ENCODE results near the gene RNF125.

The RNF125 gene

GRCh38 chr18:32091724-32092421 is 73.2 kb downstream of the RNF125 start, which contains the start of gene RNF138:
TSS of gene RNF138 (plus strand) at chr18:32091874. CDS start at chr18:32092777, 903 bp downstream.
- DNase-seq, result peak; percentile 94

DNA sequence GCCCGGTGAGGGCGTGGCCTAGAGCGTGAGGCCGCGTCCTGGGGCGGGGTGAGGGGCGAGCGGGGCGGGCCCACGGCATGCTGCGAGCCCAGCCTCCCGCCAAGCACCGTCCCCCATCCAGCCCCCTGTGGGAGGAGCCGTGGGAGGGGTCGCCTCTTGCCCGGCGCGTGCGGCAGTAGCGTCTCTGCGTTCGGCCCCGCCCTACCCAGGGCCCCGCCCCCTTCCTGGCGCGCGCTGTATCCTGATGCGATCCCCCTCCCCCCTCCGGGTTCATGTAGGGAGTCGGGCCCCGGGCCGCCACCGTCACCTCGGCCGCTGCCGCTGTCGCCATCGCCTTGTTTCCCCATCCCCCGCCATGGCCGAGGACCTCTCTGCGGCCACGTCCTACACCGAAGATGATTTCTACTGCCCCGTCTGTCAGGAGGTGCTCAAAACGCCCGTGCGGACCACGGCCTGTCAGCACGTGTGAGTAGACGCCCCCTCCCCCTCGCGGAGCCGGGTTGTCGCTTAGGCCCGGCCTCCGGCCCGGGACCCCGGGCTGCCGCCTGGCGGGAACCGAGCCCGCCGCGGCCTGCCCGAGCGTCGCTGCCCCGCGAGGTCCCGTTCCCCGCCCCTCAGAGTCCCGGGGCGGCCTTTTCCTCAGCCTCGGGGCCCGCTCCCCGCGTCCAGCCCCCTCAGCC is 73.9 kb downstream of the RNF125 start:
- DNase-seq, result peak; percentile 99

DNA sequence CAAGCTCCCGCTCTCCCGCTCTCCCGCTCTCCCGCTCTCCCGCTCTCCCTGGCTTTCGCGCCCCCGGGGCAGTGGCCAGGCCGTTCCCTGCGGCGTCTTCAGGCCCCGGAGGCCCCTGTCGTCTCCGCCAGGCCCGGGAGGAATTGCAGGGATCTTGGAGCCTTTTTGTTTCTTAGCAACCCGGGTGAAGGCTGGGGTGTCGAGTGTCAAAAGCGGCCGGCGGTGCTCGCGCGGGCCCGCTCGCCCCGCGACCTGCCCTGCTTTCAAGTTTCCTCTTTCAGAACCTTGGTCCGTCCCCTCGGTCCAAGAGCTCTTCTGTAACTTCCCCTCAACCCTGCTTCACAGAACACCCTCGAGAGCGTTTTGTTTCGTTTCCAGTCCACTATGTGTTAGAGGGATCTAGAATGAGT is 74.5 kb downstream of the RNF125 start:
- DNase-seq, result peak; percentile 84

GRCh38 chr18:32093523-32093922 is 74.9 kb downstream of the RNF125 start:
- no peak for DNase-seq

DNA sequence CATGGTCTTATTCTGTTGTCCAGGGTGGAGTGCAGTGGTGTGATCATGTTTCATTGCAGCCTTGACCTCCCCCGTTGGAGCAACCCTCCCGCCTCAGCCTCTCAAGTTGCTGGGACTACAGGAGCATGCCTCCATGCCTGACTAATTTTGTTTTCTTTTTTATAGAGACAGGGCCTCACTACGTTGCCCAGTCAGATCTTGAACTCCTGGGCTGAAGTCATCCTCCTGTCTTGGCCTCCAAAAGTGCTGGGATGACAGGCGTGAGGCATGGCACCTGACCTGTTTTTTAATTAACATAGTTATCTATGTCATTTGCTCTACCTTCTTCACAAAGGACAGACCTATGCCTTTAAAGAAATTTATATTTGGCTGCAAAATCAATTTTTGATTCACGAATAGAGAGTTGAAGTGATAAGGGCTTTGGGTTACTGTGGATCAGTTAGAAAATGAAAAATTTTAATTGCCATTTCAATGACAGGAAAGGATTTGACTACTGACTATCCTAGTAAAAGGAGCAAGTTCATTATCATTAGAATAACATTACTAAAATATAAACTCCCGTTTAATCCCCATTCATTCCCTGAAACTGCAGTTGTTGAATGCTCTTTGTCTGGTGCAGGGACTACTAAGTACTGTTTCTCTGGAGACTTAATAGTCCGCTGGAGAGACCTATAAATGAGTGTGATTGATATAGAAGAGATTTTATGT is 76.7 kb downstream of the RNF125 start:
- no peak for DNase-seq

GRCh38 chr18:32095900-32096229 is 77.2 kb downstream of the RNF125 start:
- DNase-seq, result no peak

GRCh38 chr18:32096946-32097345 is 78.3 kb downstream of the RNF125 start:
- DNase-seq, result no peak

- DNase-seq, result no peak
Measured at GRCh38 chr18:32104516-32104915, 85.9 kb downstream of the RNF125 start.

- no peak for DNase-seq
Measured at GRCh38 chr18:32110005-32110404, 91.4 kb downstream of the RNF125 start.

- DNase-seq, result no peak
Measured at GRCh38 chr18:32111706-32112105, 93.1 kb downstream of the RNF125 start.

GRCh38 chr18:32112826-32113225 is 94.2 kb downstream of the RNF125 start:
- no peak for DNase-seq

GRCh38 chr18:32114293-32114942 is 95.8 kb downstream of the RNF125 start:
- DNase-seq, result no peak

- DNase-seq, result no peak
Measured at GRCh38 chr18:32122039-32122438, 103.4 kb downstream of the RNF125 start.

Measured in eye (tissue), 1 donor.